ENCODE data around the gene MINDY4.
A peak's percentile ranks its signal among the peaks of the same experiment; 100 is the strongest.

The MINDY4 gene

DNA sequence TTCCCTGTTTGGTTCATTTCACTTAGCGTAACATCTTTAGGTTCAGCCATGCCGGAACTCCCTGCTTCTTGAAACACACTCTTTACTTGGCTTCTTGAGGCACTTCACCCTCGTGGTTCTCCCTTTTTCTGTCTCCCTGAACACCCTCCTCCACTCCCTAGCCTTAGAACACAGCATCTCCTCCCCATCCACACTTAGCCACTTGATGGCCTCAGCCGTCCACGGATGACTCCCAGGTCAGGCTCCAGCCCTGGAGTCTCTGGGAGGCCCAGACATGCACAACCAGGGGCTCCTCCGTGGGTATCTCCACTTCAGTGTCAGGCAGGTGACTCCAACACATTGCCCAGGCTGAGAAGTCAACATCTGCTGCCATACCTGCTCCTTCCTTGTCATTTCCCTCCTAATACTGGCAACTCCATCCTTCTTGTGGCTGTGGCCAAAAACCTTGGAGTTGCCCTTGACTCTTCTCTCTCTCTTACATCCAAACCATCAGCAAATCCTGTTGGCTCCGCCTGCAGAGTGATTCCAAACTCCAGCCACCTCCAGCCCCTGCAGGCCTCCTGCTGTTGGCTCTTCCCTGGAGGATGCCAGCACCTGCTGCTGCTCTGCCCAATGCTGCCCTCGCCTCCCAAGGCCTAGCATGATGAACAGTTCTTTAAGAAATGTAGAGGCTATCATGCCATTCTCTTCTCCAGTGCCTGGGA, 27.7 kb upstream of the MINDY4 start:
- no peak for TF ChIP-seq TAF1 (IDR thresholded peaks at IDR 0.05; ENCODE audit: low read depth)
- TF ChIP-seq RAD21 (IDR thresholded peaks at IDR 0.05; ENCODE audit: low read depth), result peak; percentile 51
- TF ChIP-seq, protein P1, sequence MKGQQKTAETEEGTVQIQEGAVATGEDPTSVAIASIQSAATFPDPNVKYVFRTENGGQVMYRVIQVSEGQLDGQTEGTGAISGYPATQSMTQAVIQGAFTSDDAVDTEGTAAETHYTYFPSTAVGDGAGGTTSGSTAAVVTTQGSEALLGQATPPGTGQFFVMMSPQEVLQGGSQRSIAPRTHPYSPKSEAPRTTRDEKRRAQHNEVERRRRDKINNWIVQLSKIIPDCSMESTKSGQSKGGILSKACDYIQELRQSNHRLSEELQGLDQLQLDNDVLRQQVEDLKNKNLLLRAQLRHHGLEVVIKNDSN (IDR thresholded peaks at IDR 0.05), result no peak
- no peak for TF ChIP-seq YY1 (IDR thresholded peaks at IDR 0.05; ENCODE audit: low read depth)
- no peak for TF ChIP-seq CREB1 (IDR thresholded peaks at IDR 0.05; ENCODE audit: low read depth)
- TF ChIP-seq, protein P2, sequence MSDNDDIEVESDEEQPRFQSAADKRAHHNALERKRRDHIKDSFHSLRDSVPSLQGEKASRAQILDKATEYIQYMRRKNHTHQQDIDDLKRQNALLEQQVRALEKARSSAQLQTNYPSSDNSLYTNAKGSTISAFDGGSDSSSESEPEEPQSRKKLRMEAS (IDR thresholded peaks at IDR 0.05), result no peak

DNA sequence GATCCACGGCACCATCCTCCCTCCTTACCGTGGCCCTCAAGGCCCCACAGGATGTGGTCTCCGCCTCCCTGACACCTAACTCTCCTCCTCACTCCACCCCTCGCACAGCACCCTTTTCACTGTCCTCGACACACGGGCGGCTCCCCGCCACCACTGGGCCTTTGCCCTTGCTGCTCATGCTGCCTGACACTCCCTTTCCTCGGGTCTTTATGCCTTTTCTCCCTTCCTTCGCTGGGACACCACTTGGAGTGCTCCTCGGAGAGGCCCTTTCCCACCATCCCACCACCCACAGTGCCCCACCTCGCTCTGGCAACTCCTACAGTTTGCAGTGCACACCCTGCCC, 27.2 kb upstream of the MINDY4 start:
- TF ChIP-seq CREB1 (IDR thresholded peaks at IDR 0.05; ENCODE audit: low read depth), result no peak
- TF ChIP-seq EP300 (IDR thresholded peaks at IDR 0.05; ENCODE audit: borderline replicate concordance), result no peak
- TF ChIP-seq TCF12 (IDR thresholded peaks at IDR 0.05; ENCODE audit: low read depth), result no peak
- TF ChIP-seq, protein P1 (IDR thresholded peaks at IDR 0.05), result no peak
- no peak for TF ChIP-seq TAF1 (IDR thresholded peaks at IDR 0.05; ENCODE audit: low read depth)

DNA sequence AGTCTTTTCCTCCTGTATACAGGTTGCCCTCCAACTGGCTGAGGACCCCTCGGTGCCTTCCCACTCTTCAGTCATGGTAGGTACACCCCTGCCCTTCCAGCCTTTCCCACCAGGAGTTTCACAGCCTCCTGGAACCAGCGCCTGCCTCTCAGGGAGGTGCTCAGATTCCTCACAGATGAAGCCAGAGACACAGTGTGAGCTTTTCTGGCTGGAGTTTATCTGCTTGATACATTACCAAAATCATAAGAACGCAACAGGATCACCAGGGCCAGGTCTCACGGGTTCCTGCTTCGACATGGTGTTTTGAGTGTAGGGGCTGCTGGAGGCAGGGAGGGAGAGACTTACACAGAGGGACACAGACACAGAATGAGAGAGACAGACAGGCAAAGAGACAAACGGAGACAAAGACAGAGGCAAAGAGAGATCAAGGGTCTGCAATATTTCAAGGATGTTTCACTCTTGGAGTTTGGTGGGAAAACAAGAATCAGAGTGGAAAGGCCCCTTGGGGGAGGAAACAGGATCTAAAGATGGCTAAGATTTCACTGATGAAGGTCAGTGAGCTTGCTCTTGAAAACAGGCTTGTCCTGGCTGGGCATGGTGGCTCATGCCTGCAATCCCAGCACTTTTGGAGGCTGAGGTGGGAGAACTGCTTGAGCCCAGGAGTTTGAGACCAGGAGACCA, 25.8 kb upstream of the MINDY4 start:
- TF ChIP-seq CREB1 (IDR thresholded peaks at IDR 0.05; ENCODE audit: low read depth) (no peak), ZBTB7A (IDR thresholded peaks at IDR 0.05; ENCODE audit: low read depth) (no peak), NFIC (IDR thresholded peaks at IDR 0.05) (no peak), EP300 (IDR thresholded peaks at IDR 0.05; ENCODE audit: borderline replicate concordance) (no peak), FOXM1 (IDR thresholded peaks at IDR 0.05; ENCODE audit: borderline replicate concordance, low read depth) (no peak), TEAD4 (IDR thresholded peaks at IDR 0.05) (no peak), TCF12 (IDR thresholded peaks at IDR 0.05; ENCODE audit: low read depth) (no peak), RAD21 (IDR thresholded peaks at IDR 0.05; ENCODE audit: low read depth) (no peak), YY1 (IDR thresholded peaks at IDR 0.05; ENCODE audit: low read depth) (no peak), EGR1 (IDR thresholded peaks at IDR 0.05) (no peak), CEBPB (IDR thresholded peaks at IDR 0.05) (no peak)
- TF ChIP-seq, protein P2 (IDR thresholded peaks at IDR 0.05), result no peak
- TF ChIP-seq, protein P1 (IDR thresholded peaks at IDR 0.05), result no peak

DNA sequence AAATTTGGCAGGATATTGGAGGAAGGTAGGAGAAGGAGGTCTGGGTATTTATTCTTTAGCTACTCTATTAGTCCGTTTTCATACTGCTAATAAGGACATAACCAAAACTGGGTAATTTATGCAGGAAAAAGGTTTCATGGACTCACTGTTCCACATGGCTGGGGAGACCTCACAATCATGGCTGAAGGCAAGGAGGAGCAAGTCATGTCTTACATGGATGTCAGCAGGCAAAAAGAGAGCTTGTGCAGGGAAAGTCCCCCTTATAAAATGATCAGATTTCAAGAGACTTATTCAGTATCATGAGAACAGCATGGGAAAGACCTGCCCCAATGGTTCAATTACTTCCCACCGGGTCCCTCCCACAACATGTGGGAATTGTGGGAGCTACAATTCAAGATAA, 21.2 kb upstream of the MINDY4 start:
- TF ChIP-seq ZBTB7A (IDR thresholded peaks at IDR 0.05; ENCODE audit: low read depth) (no peak), RAD21 (IDR thresholded peaks at IDR 0.05; ENCODE audit: low read depth) (no peak), EP300 (IDR thresholded peaks at IDR 0.05; ENCODE audit: borderline replicate concordance) (no peak), TAF1 (IDR thresholded peaks at IDR 0.05; ENCODE audit: low read depth) (no peak), TEAD4 (IDR thresholded peaks at IDR 0.05) (no peak), YY1 (IDR thresholded peaks at IDR 0.05; ENCODE audit: low read depth) (no peak)
- TF ChIP-seq, protein P3, sequence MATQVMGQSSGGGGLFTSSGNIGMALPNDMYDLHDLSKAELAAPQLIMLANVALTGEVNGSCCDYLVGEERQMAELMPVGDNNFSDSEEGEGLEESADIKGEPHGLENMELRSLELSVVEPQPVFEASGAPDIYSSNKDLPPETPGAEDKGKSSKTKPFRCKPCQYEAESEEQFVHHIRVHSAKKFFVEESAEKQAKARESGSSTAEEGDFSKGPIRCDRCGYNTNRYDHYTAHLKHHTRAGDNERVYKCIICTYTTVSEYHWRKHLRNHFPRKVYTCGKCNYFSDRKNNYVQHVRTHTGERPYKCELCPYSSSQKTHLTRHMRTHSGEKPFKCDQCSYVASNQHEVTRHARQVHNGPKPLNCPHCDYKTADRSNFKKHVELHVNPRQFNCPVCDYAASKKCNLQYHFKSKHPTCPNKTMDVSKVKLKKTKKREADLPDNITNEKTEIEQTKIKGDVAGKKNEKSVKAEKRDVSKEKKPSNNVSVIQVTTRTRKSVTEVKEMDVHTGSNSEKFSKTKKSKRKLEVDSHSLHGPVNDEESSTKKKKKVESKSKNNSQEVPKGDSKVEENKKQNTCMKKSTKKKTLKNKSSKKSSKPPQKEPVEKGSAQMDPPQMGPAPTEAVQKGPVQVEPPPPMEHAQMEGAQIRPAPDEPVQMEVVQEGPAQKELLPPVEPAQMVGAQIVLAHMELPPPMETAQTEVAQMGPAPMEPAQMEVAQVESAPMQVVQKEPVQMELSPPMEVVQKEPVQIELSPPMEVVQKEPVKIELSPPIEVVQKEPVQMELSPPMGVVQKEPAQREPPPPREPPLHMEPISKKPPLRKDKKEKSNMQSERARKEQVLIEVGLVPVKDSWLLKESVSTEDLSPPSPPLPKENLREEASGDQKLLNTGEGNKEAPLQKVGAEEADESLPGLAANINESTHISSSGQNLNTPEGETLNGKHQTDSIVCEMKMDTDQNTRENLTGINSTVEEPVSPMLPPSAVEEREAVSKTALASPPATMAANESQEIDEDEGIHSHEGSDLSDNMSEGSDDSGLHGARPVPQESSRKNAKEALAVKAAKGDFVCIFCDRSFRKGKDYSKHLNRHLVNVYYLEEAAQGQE (IDR thresholded peaks at IDR 0.05; ENCODE audit: low read depth), result no peak
- TF ChIP-seq, protein P2 (IDR thresholded peaks at IDR 0.05), result no peak

DNA sequence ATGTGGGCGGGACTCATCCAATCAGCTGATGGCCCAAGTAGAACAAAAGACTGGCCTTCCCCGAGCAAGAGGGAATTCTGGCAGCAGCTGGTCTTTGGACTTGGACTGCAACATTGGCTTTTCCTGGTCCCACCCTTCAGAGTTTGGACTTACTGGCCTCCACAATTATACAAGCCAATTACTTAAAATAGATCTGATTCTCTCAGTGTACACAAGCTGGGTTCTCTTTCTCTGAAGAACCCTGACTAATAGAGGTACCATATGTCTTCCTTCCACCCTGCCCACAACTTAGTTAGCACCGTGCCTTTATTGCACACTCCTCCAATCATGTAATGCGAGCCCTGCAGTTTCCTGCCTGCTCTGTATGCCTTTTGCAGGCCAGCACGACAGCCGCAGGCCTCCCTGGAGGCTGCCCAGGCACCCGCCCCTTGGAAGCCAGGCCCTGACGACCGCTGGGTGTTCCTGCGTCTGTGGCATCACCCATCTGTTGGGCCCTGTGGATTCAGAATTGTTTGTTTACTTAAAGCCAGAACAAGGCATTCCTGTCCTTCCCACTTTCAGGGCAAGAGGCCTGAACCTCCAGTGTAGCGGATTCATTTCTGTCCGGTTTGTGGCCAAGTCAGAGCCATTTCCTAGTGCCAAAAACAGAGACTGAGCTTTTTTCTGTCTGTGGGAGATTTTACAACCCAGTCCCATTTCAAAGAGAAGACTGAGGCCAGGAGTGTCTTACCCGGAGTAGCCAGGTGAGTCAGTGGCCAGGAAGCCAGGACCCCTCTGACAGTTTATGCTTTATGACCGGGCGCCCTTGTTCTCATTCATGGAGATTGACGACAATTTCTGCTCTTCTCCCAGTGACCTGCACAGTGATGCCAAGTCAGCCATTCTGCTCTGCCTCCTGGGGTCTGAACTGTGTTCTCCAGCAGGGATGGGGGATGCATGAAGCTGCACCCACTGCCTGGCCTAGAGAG, 20.2 kb upstream of the MINDY4 start:
- TF ChIP-seq, protein P2 (IDR thresholded peaks at IDR 0.05), result no peak
- no peak for TF ChIP-seq ZBTB7A (IDR thresholded peaks at IDR 0.05; ENCODE audit: low read depth)
- TF ChIP-seq EP300 (IDR thresholded peaks at IDR 0.05; ENCODE audit: borderline replicate concordance), result no peak
- TF ChIP-seq FOXM1 (IDR thresholded peaks at IDR 0.05; ENCODE audit: borderline replicate concordance, low read depth), result no peak
- no peak for TF ChIP-seq CEBPB (IDR thresholded peaks at IDR 0.05)
- no peak for TF ChIP-seq TAF1 (IDR thresholded peaks at IDR 0.05; ENCODE audit: low read depth)
- TF ChIP-seq TEAD4 (IDR thresholded peaks at IDR 0.05), result no peak
- no peak for TF ChIP-seq EGR1 (IDR thresholded peaks at IDR 0.05)
- no peak for TF ChIP-seq NFIC (IDR thresholded peaks at IDR 0.05)
- TF ChIP-seq, protein P3 (IDR thresholded peaks at IDR 0.05; ENCODE audit: low read depth), result no peak
- no peak for TF ChIP-seq TCF12 (IDR thresholded peaks at IDR 0.05; ENCODE audit: low read depth)
- TF ChIP-seq YY1 (IDR thresholded peaks at IDR 0.05; ENCODE audit: low read depth), result no peak
- no peak for TF ChIP-seq RAD21 (IDR thresholded peaks at IDR 0.05; ENCODE audit: low read depth)
- TF ChIP-seq, protein P1 (IDR thresholded peaks at IDR 0.05), result no peak
